ENCODE data around the gene SMTNL2.
A peak's percentile ranks its signal among the peaks of the same experiment; 100 is the strongest.
"Not testable (repeated sequence)": the region's sequence is repeated elsewhere in the genome, so short reads cannot be mapped to it uniquely, and the experiment has no call there.

The SMTNL2 gene

GRCh38 chr17:4587803-4588202 lies 3.5 kb downstream of the SMTNL2 start:
- no peak for DNase-seq

GRCh38 chr17:4588391-4588790 lies 4.1 kb downstream of the SMTNL2 start:
- no peak for DNase-seq

GRCh38 chr17:4588898-4589625 lies 4.7 kb downstream of the SMTNL2 start:
- no peak for DNase-seq

- DNase-seq, result not testable (repeated sequence)
Measured at GRCh38 chr17:4590042-4590441, 5.7 kb downstream of the SMTNL2 start.

GRCh38 chr17:4590981-4591453 lies 6.7 kb downstream of the SMTNL2 start:
- DNase-seq, result no peak

- DNase-seq, result peak; percentile 11
Measured at GRCh38 chr17:4591529-4591928, 7.2 kb downstream of the SMTNL2 start.

- DNase-seq, result no peak
Measured at GRCh38 chr17:4592240-4593005, 8.1 kb downstream of the SMTNL2 start.

GRCh38 chr17:4593021-4593421 lies 8.7 kb downstream of the SMTNL2 start:
- no peak for DNase-seq

GRCh38 chr17:4594406-4594805 lies 10.1 kb downstream of the SMTNL2 start:
- DNase-seq, result no peak

- peak; percentile 11 for DNase-seq
Measured at GRCh38 chr17:4594931-4595684, 10.8 kb downstream of the SMTNL2 start.

GRCh38 chr17:4595685-4596342 lies 11.5 kb downstream of the SMTNL2 start:
- not testable (repeated sequence) for DNase-seq

- DNase-seq, result no peak
Measured at GRCh38 chr17:4596636-4597380, 12.5 kb downstream of the SMTNL2 start.

GRCh38 chr17:4597975-4598374 lies 13.6 kb downstream of the SMTNL2 start:
- DNase-seq, result no peak

- DNase-seq, result no peak
Measured at GRCh38 chr17:4598776-4599504, 14.6 kb downstream of the SMTNL2 start.

GRCh38 chr17:4599505-4600281 lies 15.4 kb downstream of the SMTNL2 start:
- no peak for DNase-seq

- no peak for DNase-seq
Measured at GRCh38 chr17:4600563-4600962, 16.2 kb downstream of the SMTNL2 start.

- DNase-seq, result no peak
Measured at GRCh38 chr17:4601326-4601725, 17.0 kb downstream of the SMTNL2 start.

GRCh38 chr17:4602041-4602440 lies 17.7 kb downstream of the SMTNL2 start:
- no peak for DNase-seq

- DNase-seq, result no peak
Measured at GRCh38 chr17:4604111-4604644, 19.8 kb downstream of the SMTNL2 start.

- not testable (repeated sequence) for DNase-seq
Measured at GRCh38 chr17:4604736-4605135, 20.4 kb downstream of the SMTNL2 start.
